ENCODE measurements around the gene SCNN1G.

- TF ChIP-seq EP300 (IDR thresholded peaks at IDR 0.05) = no peak
- TF ChIP-seq CTCF (IDR thresholded peaks at IDR 0.05) = no peak
These were observed 66.0 kb downstream of the SCNN1G start for GRCh38 chr16:23248261-23249194.

Data from ovary (tissue), 3 donors.